GM19193 (cell line): Measurements from ENCODE around the gene LRRC4C.

Experiments used
- POLR2A ChIP-seq: IDR thresholded peaks from 4 replicates; pipeline ENCODE4 v1.6.1; 2011; ENCODE audit not compliant: insufficient read depth, insufficient read length; ENCODE audit errors: extremely low read depth

Gene LRRC4C

GRCh38 chr11:40444151-40444550 lies 1015.3 kb downstream of the LRRC4C start:
- no peak for TF ChIP-seq POLR2A

GRCh38 chr11:40435344-40435743 lies 1024.1 kb downstream of the LRRC4C start:
- no peak for TF ChIP-seq POLR2A

- no peak for TF ChIP-seq POLR2A
These were observed 1024.5 kb downstream of the LRRC4C start for GRCh38 chr11:40434926-40435325.

- no peak for TF ChIP-seq POLR2A
These were observed 1027.1 kb downstream of the LRRC4C start for GRCh38 chr11:40432358-40432757.

- no peak for TF ChIP-seq POLR2A
These were observed 1034.3 kb downstream of the LRRC4C start for GRCh38 chr11:40425168-40425567.

- TF ChIP-seq POLR2A = no peak
These were observed 1038.1 kb downstream of the LRRC4C start for GRCh38 chr11:40421208-40421981.

- no peak for TF ChIP-seq POLR2A
These were observed 1041.8 kb downstream of the LRRC4C start for GRCh38 chr11:40417627-40418026.

GRCh38 chr11:40407355-40407754 lies 1052.1 kb downstream of the LRRC4C start:
- TF ChIP-seq POLR2A = no peak

GRCh38 chr11:40405614-40406013 lies 1053.8 kb downstream of the LRRC4C start:
- TF ChIP-seq POLR2A = no peak

GRCh38 chr11:40403321-40403720 lies 1056.1 kb downstream of the LRRC4C start:
- TF ChIP-seq POLR2A = no peak

GRCh38 chr11:40401132-40401853 lies 1058.2 kb downstream of the LRRC4C start:
- no peak for TF ChIP-seq POLR2A

GRCh38 chr11:40397141-40397540 lies 1062.3 kb downstream of the LRRC4C start:
- TF ChIP-seq POLR2A = no peak

GRCh38 chr11:40393511-40393910 lies 1065.9 kb downstream of the LRRC4C start:
- TF ChIP-seq POLR2A = no peak

- no peak for TF ChIP-seq POLR2A
These were observed 1067.8 kb downstream of the LRRC4C start for GRCh38 chr11:40391679-40392078.

GRCh38 chr11:40388097-40388818 lies 1071.2 kb downstream of the LRRC4C start:
- no peak for TF ChIP-seq POLR2A

GRCh38 chr11:40387240-40387980 lies 1072.0 kb downstream of the LRRC4C start:
- no peak for TF ChIP-seq POLR2A

GRCh38 chr11:40384991-40385390 lies 1074.5 kb downstream of the LRRC4C start:
- no peak for TF ChIP-seq POLR2A
